Measurements from ENCODE around the gene STARD8.

- TF ChIP-seq MAX (IDR thresholded peaks at IDR 0.05; ENCODE audit: low read depth, low read length): no peak
- no peak for TF ChIP-seq CTCF (IDR thresholded peaks at IDR 0.05; ENCODE audit: low read depth, low read length)
- TF ChIP-seq POLR2A (IDR thresholded peaks at IDR 0.05; ENCODE audit: extremely low read depth, insufficient read length): no peak
- TF ChIP-seq MYC (IDR thresholded peaks at IDR 0.05; ENCODE audit: low read depth, low read length): no peak
Observed at GRCh38 chrX:68627986-68628385, 19.5 kb upstream of the STARD8 start.
